ENCODE results near the gene FAM98C.

- TF ChIP-seq SIN3A (IDR thresholded peaks at IDR 0.05; ENCODE audit: borderline replicate concordance, insufficient read depth, low read length): no peak
- no peak for TF ChIP-seq TAF1 (IDR thresholded peaks at IDR 0.05; ENCODE audit: borderline replicate concordance, insufficient read depth, low read length)
- no peak for TF ChIP-seq POLR2AphosphoS5 (IDR thresholded peaks at IDR 0.05; ENCODE audit: low read depth, low read length)
- TF ChIP-seq, protein P1, sequence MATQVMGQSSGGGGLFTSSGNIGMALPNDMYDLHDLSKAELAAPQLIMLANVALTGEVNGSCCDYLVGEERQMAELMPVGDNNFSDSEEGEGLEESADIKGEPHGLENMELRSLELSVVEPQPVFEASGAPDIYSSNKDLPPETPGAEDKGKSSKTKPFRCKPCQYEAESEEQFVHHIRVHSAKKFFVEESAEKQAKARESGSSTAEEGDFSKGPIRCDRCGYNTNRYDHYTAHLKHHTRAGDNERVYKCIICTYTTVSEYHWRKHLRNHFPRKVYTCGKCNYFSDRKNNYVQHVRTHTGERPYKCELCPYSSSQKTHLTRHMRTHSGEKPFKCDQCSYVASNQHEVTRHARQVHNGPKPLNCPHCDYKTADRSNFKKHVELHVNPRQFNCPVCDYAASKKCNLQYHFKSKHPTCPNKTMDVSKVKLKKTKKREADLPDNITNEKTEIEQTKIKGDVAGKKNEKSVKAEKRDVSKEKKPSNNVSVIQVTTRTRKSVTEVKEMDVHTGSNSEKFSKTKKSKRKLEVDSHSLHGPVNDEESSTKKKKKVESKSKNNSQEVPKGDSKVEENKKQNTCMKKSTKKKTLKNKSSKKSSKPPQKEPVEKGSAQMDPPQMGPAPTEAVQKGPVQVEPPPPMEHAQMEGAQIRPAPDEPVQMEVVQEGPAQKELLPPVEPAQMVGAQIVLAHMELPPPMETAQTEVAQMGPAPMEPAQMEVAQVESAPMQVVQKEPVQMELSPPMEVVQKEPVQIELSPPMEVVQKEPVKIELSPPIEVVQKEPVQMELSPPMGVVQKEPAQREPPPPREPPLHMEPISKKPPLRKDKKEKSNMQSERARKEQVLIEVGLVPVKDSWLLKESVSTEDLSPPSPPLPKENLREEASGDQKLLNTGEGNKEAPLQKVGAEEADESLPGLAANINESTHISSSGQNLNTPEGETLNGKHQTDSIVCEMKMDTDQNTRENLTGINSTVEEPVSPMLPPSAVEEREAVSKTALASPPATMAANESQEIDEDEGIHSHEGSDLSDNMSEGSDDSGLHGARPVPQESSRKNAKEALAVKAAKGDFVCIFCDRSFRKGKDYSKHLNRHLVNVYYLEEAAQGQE (IDR thresholded peaks at IDR 0.05; ENCODE audit: insufficient read depth in 1 of 2, low read depth in 2 of 2, low read length in 2 of 2): peak; percentile 90 to 97
- TF ChIP-seq FOXP2 (optimal IDR thresholded peaks at IDR 0.05; ENCODE audit: borderline replicate concordance, extremely low read depth, extremely low read length, insufficient read depth): no peak
Measured at GRCh38 chr19:38455031-38455430, 52.1 kb downstream of the FAM98C start.
